HG03432 (cell line): ENCODE results near the gene PRRX1.

ENCODE experiments used
- ATAC-seq: cut with Tn5 transposase; IDR thresholded peaks from one replicate; pipeline ENCODE4 v1.9.1; 2021; ENCODE audit warnings: mild to moderate bottlenecking, moderate library complexity; ENCODE audit not compliant: unreplicated experiment

Gene PRRX1

GRCh38 chr1:170686291-170686690 is 22.4 kb downstream of the PRRX1 start:
- ATAC-seq: no peak

- ATAC-seq: no peak
Observed at GRCh38 chr1:170687621-170688020, 23.7 kb downstream of the PRRX1 start.

GRCh38 chr1:170691258-170691657 is 27.3 kb downstream of the PRRX1 start:
- no peak for ATAC-seq

GRCh38 chr1:170692866-170693575 is 29.1 kb downstream of the PRRX1 start:
- no peak for ATAC-seq

GRCh38 chr1:170694172-170694926 is 30.4 kb downstream of the PRRX1 start:
- no peak for ATAC-seq

- ATAC-seq: no peak
Observed at GRCh38 chr1:170695955-170696590, 32.1 kb downstream of the PRRX1 start.

- no peak for ATAC-seq
Observed at GRCh38 chr1:170696591-170697290, 32.8 kb downstream of the PRRX1 start.

- ATAC-seq: no peak
Observed at GRCh38 chr1:170697316-170697715, 33.4 kb downstream of the PRRX1 start.

- ATAC-seq: no peak
Observed at GRCh38 chr1:170698301-170699275, 34.7 kb downstream of the PRRX1 start.

- no peak for ATAC-seq
Observed at GRCh38 chr1:170699696-170700095, 35.8 kb downstream of the PRRX1 start.

- no peak for ATAC-seq
Observed at GRCh38 chr1:170700842-170701615, 37.1 kb downstream of the PRRX1 start.

- ATAC-seq: no peak
Observed at GRCh38 chr1:170701962-170702361, 38.0 kb downstream of the PRRX1 start.

- ATAC-seq: no peak
Observed at GRCh38 chr1:170703591-170703990, 39.7 kb downstream of the PRRX1 start.

- ATAC-seq: no peak
Observed at GRCh38 chr1:170704256-170704655, 40.3 kb downstream of the PRRX1 start.

GRCh38 chr1:170705981-170706380 is 42.0 kb downstream of the PRRX1 start:
- ATAC-seq: no peak

GRCh38 chr1:170707117-170707516 is 43.2 kb downstream of the PRRX1 start:
- ATAC-seq: no peak

GRCh38 chr1:170707959-170708655 is 44.2 kb downstream of the PRRX1 start:
- no peak for ATAC-seq

GRCh38 chr1:170711682-170712081 is 47.8 kb downstream of the PRRX1 start:
- no peak for ATAC-seq

GRCh38 chr1:170714163-170714562 is 50.2 kb downstream of the PRRX1 start:
- no peak for ATAC-seq
